GM12878 (cell line): ENCODE data around the gene MYT1. TPM values are rescaled to one million over a fixed set of nuclear protein-coding genes. Genes with fewer than 3 reads are reported as not detected.

Experiments
- ATAC-seq: fragments of 200-7000 bp; cut with Tn5 transposase; 3 replicates; pipeline ENCODE4 v1.9.1; 2020; ENCODE audit warnings: mild to moderate bottlenecking, moderate library complexity
- BruUV-seq: library from RNA; stranded (reverse); fragments of 400-500 nt; replicated peaks from 2 replicates; lab custom pipeline; 2021; lab: Mats Ljungman, UMichigan
- CTCF ChIA-PET: fragments of 300-600 bp; sonication (Branson Sonifier 250); formaldehyde crosslinking; extraction: SDS; loops from one replicate; lab custom pipeline; 2021; ENCODE audit warnings: inconsistent platforms; lab: Yijun Ruan, JAX
- POLR2A ChIA-PET: fragments of 350-600 bp; formaldehyde crosslinking; extraction: SDS; loops from one replicate; lab custom pipeline; 2021; ENCODE audit warnings: inconsistent platforms; lab: Charles Lee
- RAD21 ChIA-PET: fragments of 300-600 bp; sonication (Branson Sonifier 250); formaldehyde crosslinking; loops from one replicate; lab custom pipeline; 2023; ENCODE audit warnings: antibody characterized with exemption; ENCODE audit not compliant: unreplicated experiment; lab: Charles Lee
- SMC1A ChIA-PET: fragments of 300-600 bp; sonication (Branson Sonifier 250); formaldehyde crosslinking; loops from one replicate; lab custom pipeline; 2023; ENCODE audit not compliant: unreplicated experiment, uncharacterized antibody; lab: Charles Lee
- DNase-seq: peaks from one replicate; pipeline ENCODE4 v3.0.0-alpha.2; 2011; ENCODE audit warnings: low read depth, low spot score
- FAIRE-seq: peaks from 3 replicates; lab custom pipeline; 2011; peaks lifted over from hg19 to GRCh38; lab: Jason Lieb, UNC
- H2AFZ ChIP-seq: 2 replicates; pipeline ENCODE4 v1.6.0; 2011; ENCODE audit warnings: low read depth, low read length, control low read depth; ENCODE audit not compliant: control insufficient read depth
- H3K27ac ChIP-seq: 2 replicates; pipeline ENCODE4 v1.5.1; 2011; ENCODE audit warnings: control low read depth; ENCODE audit not compliant: control insufficient read depth, insufficient read depth
- H3K27me3 ChIP-seq, 2 experiments: replicated peaks in 1 of 2; 2 replicates each; pipeline versions ENCODE4 v1.6.0 to v1.6.1; 2011; ENCODE audit warnings: low read length in 1 of 2; ENCODE audit not compliant: control insufficient read depth in 2 of 2, insufficient read depth in 2 of 2
- H3K36me3 ChIP-seq, 2 experiments: 2 replicates each; pipeline ENCODE4 v1.5.1; 2011; ENCODE audit warnings: low read length in 1 of 2; ENCODE audit not compliant: control insufficient read depth in 2 of 2, insufficient read depth in 2 of 2
- H3K4me1 ChIP-seq: 2 replicates; pipeline ENCODE4 v1.6.1; 2011; ENCODE audit warnings: mild to moderate bottlenecking, low read length, moderate library complexity, mixed read lengths; ENCODE audit not compliant: control insufficient read depth, insufficient read depth
- H3K4me2 ChIP-seq: 2 replicates; pipeline ENCODE4 v1.6.0; 2011; ENCODE audit warnings: control low read depth; ENCODE audit not compliant: control insufficient read depth, insufficient read depth
- H3K4me3 ChIP-seq: fragments of 200-600 bp; sonication (generic); 2 replicates; pipeline ENCODE4 v1.5.1; 2016
- H3K79me2 ChIP-seq: 2 replicates; pipeline ENCODE4 v1.6.0; 2011; ENCODE audit warnings: low read length; ENCODE audit not compliant: control insufficient read depth, insufficient read depth
- H3K9ac ChIP-seq: 2 replicates; pipeline ENCODE4 v1.8.0; 2011; ENCODE audit warnings: low read length, control low read depth, mixed read lengths; ENCODE audit not compliant: control insufficient read depth, insufficient read depth
- H3K9me3 ChIP-seq: replicated peaks from 3 replicates; pipeline ENCODE4 v1.5.1; 2011; ENCODE audit warnings: mild to moderate bottlenecking, low read length; ENCODE audit not compliant: control insufficient read depth, insufficient read depth
- H4K20me1 ChIP-seq: 2 replicates; pipeline ENCODE4 v1.6.0; 2011; ENCODE audit not compliant: control insufficient read depth, insufficient read depth
- BMI1 ChIP-seq: fragments of 450-650 bp; IDR thresholded peaks from 2 replicates; pipeline ENCODE4 v1.6.1; 2016; ENCODE audit warnings: mild to moderate bottlenecking, moderate library complexity, borderline replicate concordance
- BRCA1 ChIP-seq: IDR thresholded peaks from 2 replicates; pipeline ENCODE4 v1.6.1; 2011; ENCODE audit warnings: low read depth, low read length, improper control_type of control experiment
- DPF2 ChIP-seq: fragments of 450-650 bp; IDR thresholded peaks from 2 replicates; pipeline ENCODE4 v1.6.1; 2017; ENCODE audit warnings: mild to moderate bottlenecking
- HDAC6 ChIP-seq: fragments of 200-600 bp; sonication (generic); IDR thresholded peaks from one replicate; pipeline ENCODE4 v1.8.0; 2017; ENCODE audit warnings: antibody characterized with exemption; ENCODE audit not compliant: unreplicated experiment
- MTA2 ChIP-seq: fragments of 450-650 bp; IDR thresholded peaks from 2 replicates; pipeline ENCODE4 v1.6.1; 2016; ENCODE audit warnings: low read depth, mild to moderate bottlenecking, moderate library complexity
- NR2C2 ChIP-seq: IDR thresholded peaks from 2 replicates; pipeline ENCODE4 v1.6.1; 2011; ENCODE audit warnings: borderline replicate concordance, low read depth; ENCODE audit not compliant: control insufficient read depth, insufficient read length
- PKNOX1 ChIP-seq: fragments of 450-650 bp; IDR thresholded peaks from 2 replicates; pipeline ENCODE4 v1.6.1; 2016; ENCODE audit warnings: mild to moderate bottlenecking
- PRDM15 ChIP-seq: fragments of 450-650 bp; formaldehyde crosslinking; IDR thresholded peaks from 2 replicates; pipeline ENCODE4 v1.4.0; 2020; ENCODE audit warnings: mild to moderate bottlenecking, moderate library complexity
- RFX5 ChIP-seq: IDR thresholded peaks from 2 replicates; pipeline ENCODE4 v1.6.1; 2011; ENCODE audit warnings: low read depth, low read length, improper control_type of control experiment
- TCF12 ChIP-seq: IDR thresholded peaks from 2 replicates; pipeline ENCODE4 v1.6.1; 2011; ENCODE audit warnings: low read depth, mild to moderate bottlenecking, low read length
- TCF3 ChIP-seq: IDR thresholded peaks from 2 replicates; pipeline ENCODE4 v1.6.1; 2012; ENCODE audit warnings: low read depth, mild to moderate bottlenecking, low read length, borderline replicate concordance; ENCODE audit not compliant: insufficient read depth
- WRNIP1 ChIP-seq: IDR thresholded peaks from 2 replicates; pipeline ENCODE4 v1.6.1; 2011; ENCODE audit warnings: low read depth, low read length, improper control_type of control experiment, borderline replicate concordance
- ZNF207 ChIP-seq: fragments of 450-650 bp; IDR thresholded peaks from 2 replicates; pipeline ENCODE4 v1.6.1; 2014; ENCODE audit warnings: antibody characterized with exemption, mild to moderate bottlenecking, borderline replicate concordance
- ZNF24 ChIP-seq: fragments of 450-650 bp; IDR thresholded peaks from 2 replicates; pipeline ENCODE4 v1.6.1; 2017; ENCODE audit warnings: antibody characterized with exemption, mild to moderate bottlenecking
- ZNF687 ChIP-seq: fragments of 450-650 bp; IDR thresholded peaks from 2 replicates; pipeline ENCODE4 v1.6.1; 2017; ENCODE audit warnings: mild to moderate bottlenecking, moderate library complexity
- WGBS: methylation state at CpG from one replicate; pipeline ENCODE4 v1.1.6; 2016; ENCODE audit warnings: low lambda C conversion rate; ENCODE audit not compliant: insufficient replicate concordance, insufficient coverage; ENCODE audit errors: missing lambda C conversion rate; 5-methylcytosine and 5-hydroxymethylcytosine counted together
- in situ Hi-C: fragments of 300-500 bp; cut with MboI; formaldehyde crosslinking; loops from 9 replicates; pipeline ENCODE4 v1.14.3; 2018; ENCODE audit warnings: mixed read lengths
- intact Hi-C: fragments of 100-400 bp; cut with micrococcal nuclease; formaldehyde crosslinking; loops from one replicate; pipeline ENCODE4 v1.14.2; 2022; ENCODE audit not compliant: unreplicated experiment
- polyA plus RNA-seq, 11 experiments: library from polyadenylated mRNA; depleted of rRNA in 4 of 11; unstranded in 6 of 11; stranded (reverse) in 5 of 11; fragments of >200 nt; fragmentation: Nextera tagmentation in 4 of 11; fragmentation: Illumina TruSeq in 1 of 11; extraction: Ambion mirVana in 4 of 11; extraction: Trizol in 1 of 11; gene quantifications; 1 replicate in 1 of 11; 2 replicates in 10 of 11; pipeline versions ENCODE4 v1.2.1 to v1.2.3, GENCODE V29; 2011 to 2016; ENCODE audit warnings: inconsistent platforms in 2 of 11, missing spikeins in 2 of 11, low read depth in 1 of 11
- total RNA-seq, 4 experiments: library from RNA; depleted of rRNA in 3 of 4; stranded (reverse); fragments of >200 nt in 3 of 4; fragmentation: Illumina TruSeq in 1 of 4; extraction: Trizol in 1 of 4; gene quantifications; 2 replicates each; pipeline versions ENCODE4 v1.2.1 to v1.2.3, GENCODE V29; 2013 to 2021

Gene MYT1
- total and polyA plus RNA-seq, 10 of the 15 experiments (the other 5 are each of a cell fraction or from before 2014, with no cell fraction given): 0.01 to 0.10 TPM; not detected in 8

GRCh38 chr20:64245746-64246595, 81.7 kb downstream of the MYT1 start:
- CTCF ChIA-PET: interaction anchor here (0.9 to 3.1 kb wide), 3 partner anchors 9 to 40 kb away, joined by 3 to 10 read pairs (median 7); partner anchors contain the start of gene PCMTD2
- H3K4me3 ChIP-seq: no peak overlapping the region
- no peak for FAIRE-seq
- no peak overlapping the region for H3K9ac ChIP-seq
- no peaks in the 10 kb centered on the region for H3K9me3 ChIP-seq
- SMC1A ChIA-PET: no interaction called here
- no peaks in the 10 kb centered on the region for H3K79me2 ChIP-seq
- WGBS: 29% methylated on average over 9 of the region's 9 CpGs
- H4K20me1 ChIP-seq: no peaks in the 10 kb centered on the region
- no peaks in the 10 kb centered on the region for H3K4me1 ChIP-seq
- H3K27me3 ChIP-seq: peaks cover 0 to 8% of the 10 kb centered on the region in 2 experiments; a peak in 1 of 4 replicates
- POLR2A ChIA-PET: no interaction called here
- no peaks in the 10 kb centered on the region for H3K36me3 ChIP-seq
- no peak overlapping the region for H3K27ac ChIP-seq
- RAD21 ChIA-PET: interaction anchor here (1.1 kb wide), 1 partner anchor 23 kb away, joined by 3 read pairs; no protein-coding TSS in a partner anchor
- no peak overlapping the region for H2AFZ ChIP-seq
- H3K4me2 ChIP-seq: no peak overlapping the region
- in situ Hi-C loops: no loop called here
- no peak for DNase-seq
- no TSS peak for BruUV-seq
- intact Hi-C loops: no loop called here
- ATAC-seq: no peak
- no peak for TF ChIP-seq BMI1
- no peak for TF ChIP-seq PRDM15 (CRISPR knock-in tag)
- TF ChIP-seq ZNF207: no peak
- no peak for TF ChIP-seq HDAC6
- no peak for TF ChIP-seq MTA2
- TF ChIP-seq DPF2: no peak
- no peak for TF ChIP-seq TCF12
- TF ChIP-seq RFX5: no peak
- TF ChIP-seq PKNOX1: no peak
- TF ChIP-seq BRCA1: no peak
- no peak for TF ChIP-seq ZNF24
- no peak for TF ChIP-seq WRNIP1
- no peak for TF ChIP-seq TCF3
- TF ChIP-seq NR2C2: no peak
- TF ChIP-seq ZNF687: no peak
